Bronchial smooth muscle cell (primary cell): ENCODE data around the gene MRPL36. TPM values are rescaled to one million over a fixed set of nuclear protein-coding genes. Genes with fewer than 3 reads are reported as not detected.

Experiments used
- total RNA-seq: library from RNA; depleted of rRNA; stranded (reverse); fragments of >200 nt; gene quantifications from 2 replicates; pipeline ENCODE4 v1.2.1, GENCODE V29; 2014

MRPL36 gene
- total RNA-seq, result 58.3 and 68.9 TPM in 2 replicates

DNA sequence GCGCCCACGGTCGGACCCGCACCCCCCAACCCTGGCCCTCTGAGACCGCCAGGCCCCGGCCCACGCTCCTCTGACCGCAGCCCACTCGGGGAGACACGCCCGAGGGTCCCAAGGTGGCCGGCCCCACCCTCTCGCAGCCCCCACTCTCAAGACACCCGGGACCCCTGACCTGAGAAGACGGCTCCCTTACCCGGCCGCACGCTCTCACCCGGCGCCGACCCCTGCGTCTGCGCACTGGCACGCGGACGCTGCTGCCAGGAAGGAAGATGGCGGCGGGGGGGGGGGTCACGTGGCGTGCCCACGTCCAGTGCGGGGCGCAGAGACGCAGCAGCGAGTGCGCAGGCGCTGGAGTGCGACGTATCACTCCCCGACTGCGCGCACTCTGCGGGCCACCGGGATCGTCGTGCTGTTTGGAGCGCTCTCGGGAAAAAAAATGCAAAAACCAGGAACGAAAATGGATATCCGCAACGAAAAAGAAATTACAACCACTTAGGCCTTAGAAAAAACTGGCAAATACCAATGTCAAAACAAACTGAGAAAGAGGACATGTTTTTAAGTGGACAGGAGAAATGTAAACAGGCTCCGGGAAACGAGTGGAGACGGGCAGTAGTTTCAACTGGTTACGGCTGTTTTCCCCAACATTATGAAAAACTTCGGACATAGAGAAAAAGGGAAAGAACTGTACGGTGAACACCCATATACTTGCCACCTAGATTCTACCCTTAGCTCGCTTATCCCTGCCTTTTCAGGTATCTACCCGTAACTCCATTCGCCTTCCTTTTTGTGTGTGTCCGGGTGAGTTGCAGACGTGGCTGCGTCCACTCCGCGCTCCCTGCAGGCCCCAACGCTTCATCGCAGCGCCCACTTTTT lies at the start of gene MRPL36:
TSS of gene MRPL36 (minus strand) at position 236 of the 870 bp plus-strand sequence. CDS start 902 bp downstream, outside the sequence.

DNA sequence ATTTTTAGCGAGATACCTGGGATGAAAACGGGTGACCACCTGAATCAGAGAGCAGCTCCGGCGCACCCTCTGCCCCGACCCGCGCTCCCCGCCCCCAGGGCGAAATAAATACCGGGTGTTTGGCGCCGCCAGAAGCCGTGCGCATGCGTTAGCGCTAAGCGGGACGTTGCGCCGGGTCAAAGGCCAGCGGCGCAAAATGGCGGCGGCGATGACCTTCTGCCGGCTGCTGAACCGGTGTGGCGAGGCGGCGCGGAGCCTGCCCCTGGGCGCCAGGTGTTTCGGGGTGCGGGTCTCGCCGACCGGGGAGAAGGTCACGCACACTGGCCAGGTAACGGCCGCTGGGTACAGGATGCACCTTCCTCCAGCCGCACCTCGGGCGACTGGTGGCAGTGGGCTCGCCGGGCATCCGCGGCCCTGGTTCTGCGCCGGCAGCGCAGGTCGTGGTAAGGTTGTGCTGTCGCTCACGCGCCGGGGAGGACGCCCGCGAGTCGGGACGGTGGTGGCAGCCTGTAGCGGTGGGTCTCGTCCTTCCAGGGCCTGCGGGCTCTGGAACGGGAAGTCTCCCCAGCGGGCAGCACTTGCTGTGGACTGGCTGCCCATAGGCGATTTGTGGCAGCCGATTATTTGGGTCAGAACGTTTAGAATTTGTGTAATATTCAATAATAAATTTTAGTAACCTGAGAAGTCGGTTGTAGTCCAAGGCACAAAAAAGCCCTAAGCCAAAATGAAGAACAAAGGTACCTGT lies 1.8 kb upstream of the MRPL36 start, which contains the start of gene NDUFS6:
TSS of gene NDUFS6 (plus strand) at position 186 of the 745 bp plus-strand sequence. CDS start at position 197, 11 bp downstream.

Other genes starting within 250 kb of the MRPL36 start
- 22.7 and 33.7 TPM in 2 replicates for gene NDUFS6, start 1.6 kb upstream of the MRPL36 start, total RNA-seq
- not detected in 2 replicates for gene IRX4, start 83.1 kb upstream of the MRPL36 start, total RNA-seq